Mammary epithelial cell (primary cell): Measurements from ENCODE around the gene HNRNPM.

Experiments
- CTCF ChIP-seq, 2 donors: IDR thresholded peaks in 1 of 2; conservative IDR thresholded peaks in 1 of 2; 2 replicates each; pipeline ENCODE4 v1.5.1; 2011 to 2012; ENCODE audit warnings: inconsistent platforms in 2 of 2, low read length in 2 of 2, mild to moderate bottlenecking in 2 of 2, control low read depth in 1 of 2, low read depth in 1 of 2; ENCODE audit not compliant: insufficient read depth in 1 of 2; ENCODE audit errors: extremely low read depth in 1 of 2
- EZH2 ChIP-seq: IDR thresholded peaks from 2 replicates; pipeline ENCODE4 v1.6.1; 2012; ENCODE audit warnings: low read length, inconsistent platforms, borderline replicate concordance

- no peak for TF ChIP-seq CTCF (conservative IDR thresholded peaks at IDR 0.05 in 1 of 2, IDR thresholded peaks at IDR 0.05 in 1 of 2; ENCODE audit: extremely low read depth in 1 of 2, insufficient read depth in 1 of 2, low read depth in 1 of 2, low read length in 2 of 2)
- TF ChIP-seq EZH2 = no peak
Measured at GRCh38 chr19:8461376-8461775, 16.6 kb downstream of the HNRNPM start.
